GM10248 (cell line): ENCODE results near the gene KIF26A.

Source experiments
- CTCF ChIA-PET: fragments of 300-600 bp; sonication (Branson Sonifier 250); formaldehyde crosslinking; extraction: SDS; loops from one replicate; lab custom pipeline; 2021; ENCODE audit warnings: antibody characterized with exemption; lab: Yijun Ruan, JAX
- POLR2A ChIA-PET: fragments of 350-650 bp; sonication (Branson Sonifier 250); formaldehyde crosslinking; extraction: SDS; loops from one replicate; lab custom pipeline; 2020; ENCODE audit warnings: antibody characterized with exemption; lab: Yijun Ruan, JAX
- DNase-seq: peaks from one replicate; pipeline ENCODE4 v3.0.0; 2012; ENCODE audit errors: extremely low spot score
- CTCF ChIP-seq: IDR thresholded peaks from 2 replicates; pipeline ENCODE4 v1.5.1; 2012; ENCODE audit warnings: mild to moderate bottlenecking, low read depth; ENCODE audit errors: extremely low read depth, missing control alignments, control extremely low read depth

Gene KIF26A

DNA sequence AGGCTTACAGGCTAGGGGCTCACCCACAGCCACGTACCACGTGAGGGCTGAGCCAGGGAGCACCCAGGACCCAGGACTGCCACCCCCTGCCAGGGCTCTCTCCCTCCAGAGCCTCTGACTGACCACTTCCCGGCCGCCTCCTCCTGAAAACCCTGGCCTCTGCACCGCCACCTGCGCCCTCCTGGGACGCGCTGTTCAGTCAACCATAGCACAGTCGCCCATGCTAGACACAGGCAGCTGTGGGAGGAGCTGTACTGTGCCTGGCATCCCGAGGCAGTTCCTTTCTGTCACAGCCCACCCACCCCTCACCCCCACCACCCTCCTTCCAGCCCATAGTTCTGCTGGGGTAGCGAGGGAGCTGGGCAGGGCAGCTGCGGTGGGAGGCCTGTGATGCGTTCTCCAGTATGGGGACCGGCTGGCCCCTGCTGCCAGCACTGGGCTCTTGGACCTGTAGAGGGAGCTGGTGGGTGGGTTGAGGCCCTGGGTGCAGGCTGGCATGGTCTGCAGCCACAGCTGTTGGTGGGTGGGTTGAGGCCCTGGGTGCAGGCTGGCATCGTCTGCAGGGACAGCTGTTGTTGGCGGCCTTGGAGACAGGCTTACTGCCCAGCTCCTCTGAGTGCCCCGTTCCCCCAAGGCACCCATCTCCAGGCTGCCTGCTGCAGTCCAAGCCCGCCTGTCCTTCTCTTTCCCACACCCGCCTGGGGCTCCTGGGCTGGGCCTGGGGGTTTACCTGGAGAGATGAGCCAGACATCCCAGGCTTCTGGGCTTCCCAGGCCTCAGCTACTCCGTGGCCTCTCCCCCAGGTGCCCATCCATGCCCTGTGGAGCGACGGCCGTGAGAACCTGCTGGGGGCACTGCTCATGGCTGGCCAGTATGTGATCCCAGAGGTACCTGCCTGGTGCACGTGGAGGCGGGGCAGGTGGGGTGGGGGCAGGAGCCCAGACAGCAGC is 41.4 kb upstream of the KIF26A start:
- TF ChIP-seq CTCF: no peak
- ChIA-PET POLR2A (interaction anchor here (0.5 to 0.6 kb wide), 2 partner anchors 580 to 627 kb away, joined by 4 to 5 read pairs; no protein-coding TSS in a partner anchor), CTCF (interaction anchor here (1.8 to 2.2 kb wide), 2 partner anchors 19 to 467 kb away, joined by 10 read pairs; no protein-coding TSS in a partner anchor)
- no peak for DNase-seq

GRCh38 chr14:104098272-104099095 is 39.9 kb upstream of the KIF26A start:
- POLR2A ChIA-PET: no interaction called here
- no peak for TF ChIP-seq CTCF
- CTCF ChIA-PET: no interaction called here
- no peak for DNase-seq

- ChIA-PET POLR2A (interaction anchor here (0.5 kb wide), 1 partner anchor 149 kb away, joined by 5 read pairs; no protein-coding TSS in a partner anchor), CTCF (no interaction called here)
- TF ChIP-seq CTCF: no peak
- no peak for DNase-seq
Measured at GRCh38 chr14:104099096-104100041, 39.0 kb upstream of the KIF26A start.

- no peak for DNase-seq
- no peak for TF ChIP-seq CTCF
- POLR2A ChIA-PET: no interaction called here
- CTCF ChIA-PET: no interaction called here
Measured at GRCh38 chr14:104100171-104101085, 38.0 kb upstream of the KIF26A start.

- DNase-seq: no peak
- ChIA-PET POLR2A (no interaction called here), CTCF (no interaction called here)
- no peak for TF ChIP-seq CTCF
Measured at GRCh38 chr14:104101086-104101621, 37.2 kb upstream of the KIF26A start.
